Neural progenitor cell (in vitro differentiated cells): Measurements from ENCODE around the gene RABGAP1. TPM values are rescaled to one million over a fixed set of nuclear protein-coding genes. Genes with fewer than 3 reads are reported as not detected.

Experiments
- DNase-seq: peaks from one replicate; pipeline ENCODE4 v3.0.0-alpha.2; 2016; ENCODE audit warnings: low spot score
- H2AFZ ChIP-seq: fragments of 200-600 bp; sonication (generic); replicated peaks from 2 replicates; pipeline ENCODE4 v1.6.1; 2016; ENCODE audit warnings: antibody characterized with exemption
- H3F3A ChIP-seq: fragments of 200-600 bp; sonication (generic); 2 replicates; pipeline ENCODE4 v1.6.1; 2016; ENCODE audit warnings: antibody characterized with exemption, low read depth
- H3K27ac ChIP-seq: fragments of 200-600 bp; sonication (generic); 2 replicates; pipeline ENCODE4 v1.5.1; 2016; ENCODE audit warnings: mild to moderate bottlenecking
- H3K27me3 ChIP-seq: fragments of 200-600 bp; sonication (generic); 2 replicates; pipeline ENCODE4 v1.6.1; 2016; ENCODE audit warnings: mild to moderate bottlenecking, moderate library complexity
- H3K36me3 ChIP-seq: fragments of 200-600 bp; sonication (generic); 2 replicates; pipeline ENCODE4 v1.5.1; 2016
- H3K4me1 ChIP-seq: fragments of 200-600 bp; sonication (generic); 2 replicates; pipeline ENCODE4 v1.6.1; 2016; ENCODE audit warnings: mixed run types
- H3K4me2 ChIP-seq: fragments of 200-600 bp; sonication (generic); 2 replicates; pipeline ENCODE4 v1.6.1; 2016
- H3K4me3 ChIP-seq: fragments of 200-600 bp; sonication (generic); 2 replicates; pipeline ENCODE4 v1.5.1; 2016
- H3K79me2 ChIP-seq: fragments of 200-600 bp; sonication (generic); 2 replicates; pipeline ENCODE4 v1.6.1; 2016; ENCODE audit warnings: low read depth
- H3K9ac ChIP-seq: fragments of 200-600 bp; sonication (generic); 2 replicates; pipeline ENCODE4 v1.6.1; 2016
- H3K9me3 ChIP-seq: fragments of 200-600 bp; sonication (generic); 2 replicates; pipeline ENCODE4 v1.5.1; 2016; ENCODE audit warnings: low read depth
- H4K20me1 ChIP-seq: fragments of 200-600 bp; sonication (generic); 2 replicates; pipeline ENCODE4 v1.6.1; 2016; ENCODE audit warnings: low read depth
- H3K27ac Mint-ChIP-seq: 3 replicates; pipeline ENCODE4 v1.8.0; 2021; ENCODE audit warnings: mixed read lengths
- H3K27me3 Mint-ChIP-seq: 2 replicates; pipeline ENCODE4 v1.8.0; 2022; ENCODE audit warnings: low read depth, mild to moderate bottlenecking, inconsistent platforms, moderate library complexity, mixed read lengths; ENCODE audit not compliant: insufficient read depth
- H3K36me3 Mint-ChIP-seq: 3 replicates; pipeline ENCODE4 v1.8.0; 2021; ENCODE audit warnings: mixed read lengths
- H3K4me1 Mint-ChIP-seq: 3 replicates; pipeline ENCODE4 v1.8.0; 2021; ENCODE audit warnings: mixed read lengths
- H3K4me3 Mint-ChIP-seq: 3 replicates; pipeline ENCODE4 v1.8.0; 2021; ENCODE audit warnings: mild to moderate bottlenecking, moderate library complexity, mixed read lengths
- H3K9me3 Mint-ChIP-seq: 3 replicates; pipeline ENCODE4 v1.8.0; 2020; ENCODE audit warnings: mixed read lengths
- CTCF ChIP-seq: fragments of 200-600 bp; sonication (generic); IDR thresholded peaks from 2 replicates; pipeline ENCODE4 v1.5.1; 2017; ENCODE audit warnings: antibody characterized with exemption, mild to moderate bottlenecking
- EZH2 ChIP-seq: fragments of 200-600 bp; sonication (generic); IDR thresholded peaks from 2 replicates; pipeline ENCODE4 v1.6.1; 2017; ENCODE audit warnings: antibody characterized with exemption, mild to moderate bottlenecking, moderate library complexity
- EZH2phosphoT487 ChIP-seq: fragments of 200-600 bp; sonication (generic); IDR thresholded peaks from 2 replicates; pipeline ENCODE4 v1.6.1; 2017; ENCODE audit warnings: antibody characterized with exemption
- total RNA-seq: library from RNA; depleted of rRNA; stranded (reverse); fragments of >200 nt; gene quantifications from 2 replicates; pipeline ENCODE4 v1.2.3, GENCODE V29; 2015; ENCODE audit warnings: low replicate concordance

RABGAP1 gene
- total RNA-seq, 1 donor from 2014 or later = 55.2 TPM

- peaks cover 13% of the 10 kb centered on the region for H3K4me1 ChIP-seq
- H3K36me3 Mint-ChIP-seq = peaks cover 5% of the 10 kb centered on the region
- H3K9ac ChIP-seq = no peak overlapping the region
- H3K4me3 ChIP-seq = no peak overlapping the region
- TF ChIP-seq CTCF (no peak), EZH2phosphoT487 (no peak), EZH2 (no peak)
- H4K20me1 ChIP-seq = peaks cover 7% of the 10 kb centered on the region
- H3K4me3 Mint-ChIP-seq = no peak overlapping the region
- H3K27ac Mint-ChIP-seq = no peak overlapping the region
- no peak overlapping the region for H3K27ac ChIP-seq
- H3K4me2 ChIP-seq = no peak overlapping the region
- peaks cover 6% of the 10 kb centered on the region for H3F3A ChIP-seq
- H2AFZ ChIP-seq = no peak overlapping the region
- no peaks in the 10 kb centered on the region for H3K27me3 ChIP-seq
- H3K9me3 ChIP-seq = no peaks in the 10 kb centered on the region
- no peaks in the 10 kb centered on the region for H3K9me3 Mint-ChIP-seq
- H3K4me1 Mint-ChIP-seq = peaks cover 20% of the 10 kb centered on the region
- H3K27me3 Mint-ChIP-seq = no peaks in the 10 kb centered on the region
- no peaks in the 10 kb centered on the region for H3K79me2 ChIP-seq
- DNase-seq = no peak
- no peaks in the 10 kb centered on the region for H3K36me3 ChIP-seq
These were observed 95.0 kb downstream of the RABGAP1 start for GRCh38 chr9:123035791-123036190.

DNA sequence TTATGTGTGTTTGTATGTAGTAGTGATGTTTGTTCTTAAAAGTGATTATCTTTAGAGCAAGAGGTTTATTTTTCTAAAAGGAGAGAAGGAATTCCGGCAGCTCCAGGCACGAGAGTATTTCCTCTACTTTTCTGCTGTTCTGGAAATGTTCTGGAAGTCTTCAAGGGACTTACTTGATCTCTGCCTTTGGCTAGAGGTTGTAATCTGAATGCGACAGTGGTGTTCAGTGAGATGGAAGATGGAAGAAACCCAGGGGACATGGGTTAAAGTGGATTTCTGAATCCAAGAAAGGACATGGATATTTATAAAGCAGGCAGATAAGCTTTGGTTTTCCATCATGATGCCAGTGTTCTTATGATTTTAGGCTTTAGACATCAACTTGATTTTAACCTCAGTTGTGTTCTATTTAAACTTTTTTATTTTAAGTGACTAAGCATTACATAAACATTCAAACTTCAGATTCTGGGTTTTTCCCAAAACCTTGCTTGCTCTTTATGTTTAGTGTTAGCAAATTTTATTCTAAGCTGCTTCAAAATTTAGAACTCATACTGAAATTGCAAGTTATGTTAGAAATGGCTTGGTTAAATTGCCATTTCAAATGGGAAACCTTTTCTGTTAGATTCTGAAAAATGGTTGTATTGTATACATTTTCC is 96.2 kb downstream of the RABGAP1 start:
- H3K9ac ChIP-seq = no peak overlapping the region
- TF ChIP-seq EZH2phosphoT487 (no peak), CTCF (no peak), EZH2 (no peak)
- Mint-ChIP-seq H3K4me1 (peaks cover 20% of the 10 kb centered on the region), H3K4me3 (no peak overlapping the region), H3K36me3 (peaks cover 5% of the 10 kb centered on the region), H3K27ac (no peak overlapping the region), H3K9me3 (no peaks in the 10 kb centered on the region), H3K27me3 (no peaks in the 10 kb centered on the region)
- no peak overlapping the region for H3K4me2 ChIP-seq
- peaks cover 13% of the 10 kb centered on the region for H3K4me1 ChIP-seq
- DNase-seq = no peak
- no peaks in the 10 kb centered on the region for H3K27me3 ChIP-seq
- H3K4me3 ChIP-seq = no peak overlapping the region
- H3K79me2 ChIP-seq = no peaks in the 10 kb centered on the region
- peaks cover 7% of the 10 kb centered on the region for H4K20me1 ChIP-seq
- H3F3A ChIP-seq = peaks cover 6% of the 10 kb centered on the region
- no peaks in the 10 kb centered on the region for H3K36me3 ChIP-seq
- no peak overlapping the region for H3K27ac ChIP-seq
- H3K9me3 ChIP-seq = no peaks in the 10 kb centered on the region
- no peak overlapping the region for H2AFZ ChIP-seq

DNA sequence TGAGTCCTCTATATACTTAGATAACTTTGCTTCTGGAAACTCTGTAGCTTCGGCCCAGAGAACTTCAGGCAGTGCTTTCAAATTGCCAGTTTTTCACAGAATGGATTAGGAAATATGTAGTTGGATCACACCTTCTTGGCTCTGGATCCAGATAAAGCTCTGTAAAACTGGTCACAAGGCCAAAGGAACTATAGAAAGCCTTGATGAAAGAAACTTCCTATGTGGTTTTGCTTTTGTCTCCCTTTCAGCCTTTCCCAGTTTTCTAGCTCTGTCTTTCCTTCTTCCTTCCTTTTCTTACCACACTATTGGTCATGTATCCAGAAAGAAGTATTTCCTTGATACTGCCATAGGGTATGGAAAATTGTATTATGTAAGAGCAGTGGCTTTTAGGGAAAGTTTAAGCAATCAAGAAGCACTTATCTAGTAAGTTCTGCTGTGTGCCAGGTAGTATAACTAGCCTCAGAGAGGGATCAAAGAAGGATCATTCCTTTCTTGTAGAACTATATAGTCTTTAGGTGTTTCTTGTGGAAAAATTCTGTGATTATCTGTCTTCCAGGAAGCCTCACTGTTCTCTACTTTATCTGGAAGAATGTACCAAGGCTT is 98.9 kb downstream of the RABGAP1 start:
- H3F3A ChIP-seq = no peaks in the 10 kb centered on the region
- peaks cover 5% of the 10 kb centered on the region for H3K9me3 Mint-ChIP-seq
- no peak overlapping the region for H3K4me2 ChIP-seq
- H3K27ac ChIP-seq = no peak overlapping the region
- H3K4me3 Mint-ChIP-seq = no peak overlapping the region
- no peak overlapping the region for H2AFZ ChIP-seq
- H3K27me3 Mint-ChIP-seq = peaks cover 2% of the 10 kb centered on the region
- peaks cover 19% of the 10 kb centered on the region for H3K36me3 Mint-ChIP-seq
- H3K9me3 ChIP-seq = no peaks in the 10 kb centered on the region
- no peaks in the 10 kb centered on the region for H3K79me2 ChIP-seq
- no peaks in the 10 kb centered on the region for H3K4me1 ChIP-seq
- H3K4me3 ChIP-seq = no peak overlapping the region
- no peak overlapping the region for H3K27ac Mint-ChIP-seq
- H3K4me1 Mint-ChIP-seq = peaks cover 3% of the 10 kb centered on the region
- no peak for TF ChIP-seq EZH2phosphoT487
- H4K20me1 ChIP-seq = peaks cover 7% of the 10 kb centered on the region
- no peak overlapping the region for H3K9ac ChIP-seq
- H3K27me3 ChIP-seq = no peaks in the 10 kb centered on the region
- no peaks in the 10 kb centered on the region for H3K36me3 ChIP-seq
- no peak for DNase-seq

DNA sequence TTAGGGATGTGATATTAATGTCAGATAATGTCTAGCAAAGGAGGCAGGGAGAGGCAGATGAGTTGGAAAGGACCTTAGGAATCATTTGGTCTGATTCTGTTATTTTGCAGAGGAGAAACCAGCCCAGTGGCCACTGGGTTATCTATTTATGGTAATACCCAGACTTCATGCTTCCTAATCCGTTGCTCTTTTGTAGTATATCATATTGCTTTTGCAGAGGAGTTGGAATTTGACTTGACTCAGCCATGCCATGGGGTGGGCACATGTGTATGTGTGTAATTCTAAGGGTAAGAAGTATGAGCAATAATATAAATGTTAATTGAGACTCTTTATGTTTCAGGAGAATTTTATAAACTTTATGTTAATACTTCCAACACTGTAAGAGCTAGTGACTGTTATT is 100.0 kb downstream of the RABGAP1 start:
- Histone ChIP-seq H3K79me2 (no peaks in the 10 kb centered on the region), H3K9ac (no peak overlapping the region), H3F3A (peaks cover 4% of the 10 kb centered on the region), H3K9me3 (no peaks in the 10 kb centered on the region), H3K4me2 (no peak overlapping the region), H4K20me1 (peaks cover 7% of the 10 kb centered on the region), H3K4me3 (no peak overlapping the region), H3K36me3 (no peaks in the 10 kb centered on the region), H3K27ac (no peak overlapping the region), H3K27me3 (no peaks in the 10 kb centered on the region), H3K4me1 (no peaks in the 10 kb centered on the region), H2AFZ (no peak overlapping the region)
- no peak for DNase-seq
- H3K9me3 Mint-ChIP-seq = peaks cover 5% of the 10 kb centered on the region
- peaks cover 2% of the 10 kb centered on the region for H3K27me3 Mint-ChIP-seq
- H3K36me3 Mint-ChIP-seq = peaks cover 17% of the 10 kb centered on the region
- H3K4me1 Mint-ChIP-seq = no peaks in the 10 kb centered on the region
- H3K4me3 Mint-ChIP-seq = no peak overlapping the region
- TF ChIP-seq CTCF (no peak), EZH2phosphoT487 (no peak), EZH2 (no peak)
- no peak overlapping the region for H3K27ac Mint-ChIP-seq
